GM10266 (cell line): Measurements from ENCODE around the gene AOPEP.

Source experiments
- DNase-seq: peaks from one replicate; pipeline ENCODE4 v3.0.0; 2012; ENCODE audit errors: extremely low spot score
- CTCF ChIP-seq: IDR thresholded peaks from 2 replicates; pipeline ENCODE4 v1.5.1; 2012; ENCODE audit warnings: mild to moderate bottlenecking, low read depth; ENCODE audit not compliant: control insufficient read depth, insufficient read depth; ENCODE audit errors: missing control alignments

AOPEP gene

DNA sequence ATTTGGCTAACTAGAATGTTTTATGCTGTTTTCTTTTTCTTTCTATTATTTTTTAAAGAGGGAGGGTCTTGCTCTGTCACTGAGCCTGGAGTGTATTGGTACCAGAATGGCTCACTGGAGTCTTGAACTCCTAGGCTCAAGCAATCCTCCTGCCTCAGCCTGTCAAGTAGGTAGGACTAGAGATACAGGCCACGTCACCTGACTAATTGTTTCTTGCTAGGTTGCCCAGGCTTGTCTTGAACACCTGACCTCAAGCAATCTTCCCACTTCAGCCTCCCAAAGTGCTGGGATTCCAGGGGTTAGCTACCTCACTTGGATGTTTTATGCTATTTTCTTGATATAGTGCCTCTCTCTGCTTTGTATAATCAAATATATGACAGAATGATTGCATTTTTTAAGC, 166.2 kb downstream of the AOPEP start:
- no peak for TF ChIP-seq CTCF

GRCh38 chr9:94894094-94894699, 167.7 kb downstream of the AOPEP start:
- no peak for DNase-seq
- no peak for TF ChIP-seq CTCF

More for the DNA sequence above, 166.2 kb downstream of the AOPEP start:
- DNase-seq = no peak

- DNase-seq = no peak
- no peak for TF ChIP-seq CTCF
These were observed 169.2 kb downstream of the AOPEP start for GRCh38 chr9:94895668-94896067.

GRCh38 chr9:94896512-94896911, 170.0 kb downstream of the AOPEP start:
- no peak for TF ChIP-seq CTCF
- DNase-seq = no peak

GRCh38 chr9:94899464-94900221, 173.1 kb downstream of the AOPEP start:
- no peak for TF ChIP-seq CTCF
- DNase-seq = no peak

DNA sequence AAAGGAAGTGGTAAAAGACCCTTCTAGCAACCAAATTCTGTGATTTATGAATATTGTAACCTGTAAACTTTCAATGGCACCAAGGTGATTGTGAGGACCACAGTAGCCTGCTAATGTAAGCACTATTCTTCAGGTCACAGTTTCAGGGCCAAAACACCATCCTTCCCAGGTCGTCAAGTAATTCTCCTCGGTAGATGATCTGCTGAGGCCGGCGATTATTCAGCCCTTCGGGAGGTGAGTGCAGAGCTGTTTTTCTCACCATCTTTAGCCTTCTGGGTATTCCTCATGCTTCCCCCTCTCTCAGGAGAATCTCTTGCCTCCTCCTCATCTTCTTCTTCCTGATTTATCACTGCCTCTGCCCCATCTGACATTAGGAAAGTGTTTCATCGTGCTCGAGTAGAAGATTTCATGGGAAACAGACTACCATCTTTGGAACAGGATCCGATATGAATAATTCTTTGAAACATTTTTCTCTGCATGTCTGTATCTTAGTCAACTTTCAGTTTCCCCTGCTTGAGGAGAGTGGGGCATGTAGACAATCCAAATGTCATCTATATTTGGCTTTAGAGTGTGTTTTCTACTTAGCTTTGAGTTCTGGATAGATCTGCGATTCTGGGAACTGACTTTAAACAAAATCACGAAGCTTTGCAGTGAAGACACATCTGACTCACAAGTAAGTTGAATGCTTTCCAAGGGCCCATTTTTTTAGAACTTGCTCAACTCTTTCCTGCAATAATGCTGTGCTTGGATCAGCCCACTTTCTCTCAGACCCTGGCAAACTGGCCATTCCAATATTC, 173.9 kb downstream of the AOPEP start:
- no peak for DNase-seq

More for the DNA sequence above, 173.9 kb downstream of the AOPEP start:
- TF ChIP-seq CTCF = no peak
